ENCODE measurements around the gene BAIAP2.

GRCh38 chr17:81125573-81126081, 90.7 kb downstream of the BAIAP2 start:
- TF ChIP-seq CTCF (IDR thresholded peaks at IDR 0.05) (no peak), POLR2A (IDR thresholded peaks at IDR 0.05) (no peak)
